CD14-positive monocyte (primary cell): Measurements from ENCODE around the gene KCNJ16. TPM values are rescaled to one million over a fixed set of nuclear protein-coding genes. Genes with fewer than 3 reads are reported as not detected.

Experiments
- DNase-seq, 3 donors: peaks; one replicate each; pipeline ENCODE4 v3.0.0-alpha.2; 2011 to 2022
- H2AFZ ChIP-seq: 2 replicates; pipeline ENCODE4 v1.6.0; 2012; ENCODE audit warnings: mild to moderate bottlenecking, low read depth, low read length, inconsistent platforms; ENCODE audit not compliant: insufficient read depth, poor library complexity, severe bottlenecking
- H3K27ac ChIP-seq, 2 donors: 1 replicate in 1 of 2; 2 replicates in 1 of 2; pipeline ENCODE4 v1.5.1; 2012 to 2013; ENCODE audit warnings: low read length in 2 of 2, control low read depth in 1 of 2, inconsistent platforms in 1 of 2, low read depth in 1 of 2, mild to moderate bottlenecking in 1 of 2
- H3K27me3 ChIP-seq, 2 donors: one replicate each; pipeline versions ENCODE4 v1.6.0 to v1.6.1; 2011 to 2013; ENCODE audit warnings: low read length in 2 of 2; ENCODE audit not compliant: control insufficient read depth in 2 of 2, insufficient read depth in 2 of 2
- H3K36me3 ChIP-seq, 2 donors: replicated peaks in 1 of 2; 1 replicate in 1 of 2; 2 replicates in 1 of 2; pipeline versions ENCODE4 v1.5.1 to v1.6.1; 2012 to 2013; ENCODE audit warnings: low read length in 2 of 2, control low read depth in 1 of 2, inconsistent platforms in 1 of 2, mild to moderate bottlenecking in 1 of 2; ENCODE audit not compliant: insufficient read depth in 2 of 2, control insufficient read depth in 1 of 2
- H3K4me1 ChIP-seq, 2 donors: 1 replicate in 1 of 2; 2 replicates in 1 of 2; pipeline versions ENCODE4 v1.5.1 to v1.6.1; 2012 to 2013; ENCODE audit warnings: low read length in 2 of 2, control low read depth in 1 of 2, inconsistent platforms in 1 of 2, mild to moderate bottlenecking in 1 of 2, moderate library complexity in 1 of 2; ENCODE audit not compliant: insufficient read depth in 2 of 2, control insufficient read depth in 1 of 2
- H3K4me2 ChIP-seq: replicated peaks from 2 replicates; pipeline ENCODE3; 2012; ENCODE audit warnings: low read length, moderate library complexity, mild to moderate bottlenecking; ENCODE audit not compliant: poor library complexity, severe bottlenecking; ENCODE audit errors: extremely low read depth
- H3K4me3 ChIP-seq, 3 experiments: fragments of 200-600 bp in 1 of 3; sonication (generic) in 1 of 3; replicated peaks in 1 of 3; 1 replicate in 2 of 3; 2 replicates in 1 of 3; pipeline ENCODE4 v1.5.1; 2011 to 2013; ENCODE audit warnings: low read length in 3 of 3, mild to moderate bottlenecking in 3 of 3, control low read depth in 2 of 3, low read depth in 2 of 3, inconsistent platforms in 1 of 3, moderate library complexity in 1 of 3
- H3K79me2 ChIP-seq: 2 replicates; pipeline ENCODE4 v1.6.0; 2012; ENCODE audit warnings: mild to moderate bottlenecking, control low read depth, inconsistent platforms, low read length, moderate library complexity; ENCODE audit not compliant: insufficient read depth
- H3K9ac ChIP-seq: 2 replicates; pipeline ENCODE4 v1.6.0; 2017; ENCODE audit warnings: low read length, mild to moderate bottlenecking; ENCODE audit not compliant: insufficient read depth, poor library complexity, severe bottlenecking
- H3K9me3 ChIP-seq, 2 donors: replicated peaks in 1 of 2; 1 replicate in 1 of 2; 2 replicates in 1 of 2; pipeline versions ENCODE4 v1.5.1 to v1.6.1; 2012 to 2013; ENCODE audit warnings: low read length in 2 of 2, control low read depth in 1 of 2; ENCODE audit not compliant: control insufficient read depth in 1 of 2, insufficient read depth in 1 of 2
- H4K20me1 ChIP-seq: 2 replicates; pipeline ENCODE4 v1.6.0; 2012; ENCODE audit warnings: mild to moderate bottlenecking, low read length, control low read depth, moderate library complexity; ENCODE audit not compliant: insufficient read depth
- H3K27ac Mint-ChIP-seq, 7 donors: one replicate each; pipeline ENCODE4 v1.8.0; 2020; ENCODE audit warnings: mild to moderate bottlenecking in 7 of 7, mixed read lengths in 7 of 7, moderate library complexity in 6 of 7, inconsistent platforms in 2 of 7
- H3K27me3 Mint-ChIP-seq, 3 donors: one replicate each; pipeline ENCODE4 v1.8.0; 2021 to 2022; ENCODE audit warnings: low read depth in 3 of 3, mild to moderate bottlenecking in 3 of 3, mixed read lengths in 3 of 3, moderate library complexity in 3 of 3, inconsistent platforms in 1 of 3
- H3K36me3 Mint-ChIP-seq, 2 donors: one replicate each; pipeline ENCODE4 v1.8.0; 2020; ENCODE audit warnings: mixed read lengths in 2 of 2, inconsistent platforms in 1 of 2, mild to moderate bottlenecking in 1 of 2
- H3K4me1 Mint-ChIP-seq: one replicate; pipeline ENCODE4 v1.8.0; 2020; ENCODE audit warnings: mild to moderate bottlenecking, mixed read lengths
- H3K4me3 Mint-ChIP-seq, 2 donors: one replicate each; pipeline ENCODE4 v1.8.0; 2020; ENCODE audit warnings: mild to moderate bottlenecking in 2 of 2, mixed read lengths in 2 of 2, moderate library complexity in 1 of 2
- H3K9me3 Mint-ChIP-seq, 7 donors: one replicate each; pipeline ENCODE4 v1.8.0; 2020 to 2022; ENCODE audit warnings: mixed read lengths in 7 of 7, mild to moderate bottlenecking in 6 of 7, moderate library complexity in 6 of 7, inconsistent platforms in 2 of 7
- WGBS: methylation state at CpG from one replicate; pipeline ENCODE4 v1.1.5; 2013; ENCODE audit warnings: missing lambda C conversion rate; ENCODE audit not compliant: insufficient coverage; 5-methylcytosine and 5-hydroxymethylcytosine counted together
- intact Hi-C, 2 donors: fragments of 100-400 bp; cut with micrococcal nuclease; formaldehyde crosslinking; loops; one replicate each; pipeline versions ENCODE4 v1.15.0 to v1.15.1; 2023
- polyA plus RNA-seq, 3 donors: library from polyadenylated mRNA; depleted of rRNA in 1 of 3; unstranded in 2 of 3; stranded (reverse) in 1 of 3; fragments of 300-500 nt in 2 of 3; fragments of >200 nt in 1 of 3; fragmentation: Illumina TruSeq in 2 of 3; gene quantifications; 1 replicate in 2 of 3; 2 replicates in 1 of 3; pipeline ENCODE4 v1.2.3, GENCODE V29; 2012 to 2021
- TF ChIP-seq, protein P1 (sequence below): fragments of 200-600 bp; IDR thresholded peaks from one replicate; pipeline ENCODE4 v1.8.0; 2022; ENCODE audit warnings: antibody characterized with exemption, mild to moderate bottlenecking

Gene KCNJ16
- polyA plus RNA-seq, 3 donors = not detected

DNA sequence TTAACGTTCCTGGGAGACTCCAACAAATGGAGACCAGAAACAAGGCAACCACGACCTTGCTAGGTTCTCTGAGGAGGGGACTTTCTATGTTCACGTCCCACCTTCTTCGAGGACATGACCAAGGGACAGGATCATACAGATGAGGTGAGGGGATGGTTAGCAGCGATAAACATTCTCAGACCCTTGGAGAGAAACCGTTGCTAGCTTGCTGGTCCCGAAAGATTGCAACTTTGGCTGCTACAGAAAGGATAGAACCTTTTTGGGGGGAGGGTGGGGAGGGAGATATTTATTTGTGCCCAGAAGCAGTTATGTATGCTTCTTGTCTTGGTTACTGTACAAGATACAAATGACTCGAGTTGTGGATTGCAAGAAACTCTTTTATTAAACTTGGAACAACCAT, 59.0 kb downstream of the KCNJ16 start:
- H3K9me3 Mint-ChIP-seq = peaks cover 0 to 13% (median 4%) of the 10 kb centered on the region in 7 donors
- Histone ChIP-seq H3K9me3 (peaks cover 0 to 4% of the 10 kb centered on the region in 2 donors), H3K4me1 (peaks cover 10 to 12% of the 10 kb centered on the region in 2 donors), H3K4me2 (no peak overlapping the region), H3K4me3 (no peak overlapping the region), H3K36me3 (no peaks in the 10 kb centered on the region), H4K20me1 (no peaks in the 10 kb centered on the region), H3K9ac (no peak overlapping the region), H3K27ac (no peak overlapping the region), H2AFZ (no peak overlapping the region), H3K27me3 (no peaks in the 10 kb centered on the region), H3K79me2 (no peaks in the 10 kb centered on the region)
- no peaks in the 10 kb centered on the region for H3K36me3 Mint-ChIP-seq
- peaks cover 16% of the 10 kb centered on the region for H3K4me1 Mint-ChIP-seq
- H3K27ac Mint-ChIP-seq = no peak overlapping the region
- DNase-seq = no peak
- TF ChIP-seq, protein P1, sequence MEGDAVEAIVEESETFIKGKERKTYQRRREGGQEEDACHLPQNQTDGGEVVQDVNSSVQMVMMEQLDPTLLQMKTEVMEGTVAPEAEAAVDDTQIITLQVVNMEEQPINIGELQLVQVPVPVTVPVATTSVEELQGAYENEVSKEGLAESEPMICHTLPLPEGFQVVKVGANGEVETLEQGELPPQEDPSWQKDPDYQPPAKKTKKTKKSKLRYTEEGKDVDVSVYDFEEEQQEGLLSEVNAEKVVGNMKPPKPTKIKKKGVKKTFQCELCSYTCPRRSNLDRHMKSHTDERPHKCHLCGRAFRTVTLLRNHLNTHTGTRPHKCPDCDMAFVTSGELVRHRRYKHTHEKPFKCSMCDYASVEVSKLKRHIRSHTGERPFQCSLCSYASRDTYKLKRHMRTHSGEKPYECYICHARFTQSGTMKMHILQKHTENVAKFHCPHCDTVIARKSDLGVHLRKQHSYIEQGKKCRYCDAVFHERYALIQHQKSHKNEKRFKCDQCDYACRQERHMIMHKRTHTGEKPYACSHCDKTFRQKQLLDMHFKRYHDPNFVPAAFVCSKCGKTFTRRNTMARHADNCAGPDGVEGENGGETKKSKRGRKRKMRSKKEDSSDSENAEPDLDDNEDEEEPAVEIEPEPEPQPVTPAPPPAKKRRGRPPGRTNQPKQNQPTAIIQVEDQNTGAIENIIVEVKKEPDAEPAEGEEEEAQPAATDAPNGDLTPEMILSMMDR = no peak
- H3K4me3 Mint-ChIP-seq = no peak overlapping the region
- intact Hi-C loops = no loop called here
- peaks cover 0 to 4% (median 3%) of the 10 kb centered on the region in 3 donors for H3K27me3 Mint-ChIP-seq
- WGBS = 98% methylated on average over 5 of the region's 8 CpGs

DNA sequence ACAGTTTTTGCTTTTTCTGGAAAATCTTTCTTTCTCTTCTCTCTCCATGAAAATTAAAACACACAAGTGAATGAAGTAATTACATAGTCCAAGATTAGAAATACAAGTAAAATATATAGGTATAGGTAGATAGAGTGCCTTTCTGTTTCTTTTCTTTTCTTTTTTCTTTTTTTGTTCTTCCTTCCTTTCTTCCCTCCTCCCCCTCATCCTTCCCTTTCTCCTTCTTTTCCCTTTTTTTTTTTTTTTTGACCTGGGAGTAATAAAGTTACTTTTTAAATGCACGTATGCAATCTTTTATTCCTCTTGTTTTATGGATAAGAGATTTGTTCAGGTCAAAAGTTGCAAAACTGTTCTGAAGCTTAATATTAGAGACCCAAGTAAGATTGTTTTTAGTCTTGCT, 59.8 kb downstream of the KCNJ16 start:
- Histone ChIP-seq H3K4me1 (peaks cover 10 to 12% of the 10 kb centered on the region in 2 donors), H3K9ac (no peak overlapping the region), H2AFZ (no peak overlapping the region), H3K4me3 (no peak overlapping the region), H4K20me1 (no peaks in the 10 kb centered on the region), H3K27ac (no peak overlapping the region), H3K79me2 (no peaks in the 10 kb centered on the region), H3K36me3 (no peaks in the 10 kb centered on the region), H3K4me2 (no peak overlapping the region), H3K9me3 (peaks cover 0 to 4% of the 10 kb centered on the region in 2 donors), H3K27me3 (no peaks in the 10 kb centered on the region)
- H3K4me1 Mint-ChIP-seq = peaks cover 16% of the 10 kb centered on the region
- peaks cover 0 to 11% (median 4%) of the 10 kb centered on the region in 7 donors for H3K9me3 Mint-ChIP-seq
- peaks cover 0 to 6% (median 3%) of the 10 kb centered on the region in 3 donors for H3K27me3 Mint-ChIP-seq
- WGBS = no CpG with 5 or more reads among the region's 1 CpG
- no peak overlapping the region for H3K4me3 Mint-ChIP-seq
- TF ChIP-seq, protein P1 = no peak
- H3K27ac Mint-ChIP-seq = no peak overlapping the region
- no peak for DNase-seq
- intact Hi-C loops = no loop called here
- H3K36me3 Mint-ChIP-seq = no peaks in the 10 kb centered on the region
